Measurements from ENCODE around the gene LMO2.
A peak's percentile ranks its signal among the peaks of the same experiment; 100 is the strongest.

Gene LMO2

GRCh38 chr11:33912405-33913361 lies 20.8 kb upstream of the LMO2 start:
- DNase-seq, result peak; percentile 15

- no peak for DNase-seq
These were observed 19.1 kb upstream of the LMO2 start for GRCh38 chr11:33910958-33911339.

GRCh38 chr11:33910296-33910957 lies 18.6 kb upstream of the LMO2 start:
- no peak for DNase-seq

GRCh38 chr11:33909552-33909951 lies 17.7 kb upstream of the LMO2 start:
- no peak for DNase-seq

GRCh38 chr11:33909150-33909549 lies 17.3 kb upstream of the LMO2 start:
- DNase-seq, result no peak

GRCh38 chr11:33907421-33907820 lies 15.5 kb upstream of the LMO2 start:
- DNase-seq, result no peak

- DNase-seq, result no peak
These were observed 14.8 kb upstream of the LMO2 start for GRCh38 chr11:33906484-33907186.

GRCh38 chr11:33904102-33904501 lies 12.2 kb upstream of the LMO2 start:
- DNase-seq, result no peak

GRCh38 chr11:33900159-33900840 lies 8.4 kb upstream of the LMO2 start:
- DNase-seq, result no peak

- DNase-seq, result peak; percentile 24
These were observed 7.6 kb upstream of the LMO2 start for GRCh38 chr11:33899400-33900037.

- DNase-seq, result no peak
These were observed 7.1 kb upstream of the LMO2 start for GRCh38 chr11:33898957-33899356.

- DNase-seq, result no peak
These were observed 6.0 kb upstream of the LMO2 start for GRCh38 chr11:33897761-33898375.

GRCh38 chr11:33896911-33897310 lies 5.0 kb upstream of the LMO2 start:
- DNase-seq, result no peak

- no peak for DNase-seq
These were observed 3.9 kb upstream of the LMO2 start for GRCh38 chr11:33895752-33896137.

- DNase-seq, result no peak
These were observed 2.5 kb upstream of the LMO2 start for GRCh38 chr11:33894398-33894746.

- no peak for DNase-seq
These were observed 2.0 kb upstream of the LMO2 start for GRCh38 chr11:33893711-33894397.

GRCh38 chr11:33892906-33893594 lies 1.2 kb upstream of the LMO2 start:
- no peak for DNase-seq

- DNase-seq, result no peak
These were observed 2.0 kb downstream of the LMO2 start for GRCh38 chr11:33889821-33890378.

- peak; percentile 12 for DNase-seq
These were observed 2.6 kb downstream of the LMO2 start for GRCh38 chr11:33889296-33889695.

- DNase-seq, result no peak
These were observed 4.0 kb downstream of the LMO2 start for GRCh38 chr11:33887886-33888285.

Measured in NCI-H2029 treated with DMSO at 0.1 percent for 48 hours (cell line).